BLaER1 (cell line): ENCODE measurements around the gene SLC19A3.
"Not testable (repeated sequence)": the region's sequence is repeated elsewhere in the genome, so short reads cannot be mapped to it uniquely, and the experiment has no call there.

ENCODE experiments used
- H3K27ac ChIP-seq: shearing (Covaris generic); formaldehyde crosslinking; 2 replicates; pipeline ENCODE4 v1.8.1; 2022
- H3K27me3 ChIP-seq: shearing (Covaris generic); formaldehyde crosslinking; 2 replicates; pipeline ENCODE4 v1.8.1; 2022
- H3K36me3 ChIP-seq: shearing (Covaris generic); formaldehyde crosslinking; 2 replicates; pipeline ENCODE4 v1.8.1; 2022
- H3K4me1 ChIP-seq: shearing (Covaris generic); formaldehyde crosslinking; 2 replicates; pipeline ENCODE4 v1.8.1; 2022
- H3K4me2 ChIP-seq: shearing (Covaris generic); formaldehyde crosslinking; 2 replicates; pipeline ENCODE4 v1.8.1; 2022
- H3K4me3 ChIP-seq: shearing (Covaris generic); formaldehyde crosslinking; 2 replicates; pipeline ENCODE4 v1.8.1; 2022
- H3K9ac ChIP-seq: shearing (Covaris generic); formaldehyde crosslinking; 2 replicates; pipeline ENCODE4 v1.8.1; 2022
- H3K9me3 ChIP-seq: shearing (Covaris generic); formaldehyde crosslinking; 2 replicates; pipeline ENCODE4 v1.8.1; 2022
- H4K20me1 ChIP-seq: shearing (Covaris generic); formaldehyde crosslinking; 2 replicates; pipeline ENCODE4 v1.8.1; 2022
- Cebpa-rat ChIP-seq: shearing (Covaris generic); IDR thresholded peaks from 2 replicates; pipeline ENCODE4 v1.8.1; 2022

Gene SLC19A3

GRCh38 chr2:227717687-227718567 is at the start of gene SLC19A3:
SLC19A3 (minus strand) TSS chr2:227718028; CDS start chr2:227702318, 15,710 bp downstream.
- Histone ChIP-seq H3K4me3 (no peak within 1 kb of the TSS), H4K20me1 (no peaks in the 10 kb centered on the region), H3K27ac (no peak within 1 kb of the TSS), H3K9me3 (peaks cover 13% of the 10 kb centered on the region; the same call in 1 of the 2 replicates), H3K4me1 (no peaks in the 10 kb centered on the region), H3K9ac (no peak within 1 kb of the TSS), H3K4me2 (no peak within 1 kb of the TSS), H3K36me3 (no peaks in the 10 kb centered on the region), H3K27me3 (no peaks in the 10 kb centered on the region)
- no peak for TF ChIP-seq Cebpa-rat

GRCh38 chr2:227766373-227766883 is 48.6 kb upstream of the SLC19A3 start:
- H3K9ac ChIP-seq, result no peak overlapping the region
- no peaks in the 10 kb centered on the region for H3K27me3 ChIP-seq
- H4K20me1 ChIP-seq, result no peaks in the 10 kb centered on the region
- H3K4me3 ChIP-seq, result no peak overlapping the region
- H3K36me3 ChIP-seq, result no peaks in the 10 kb centered on the region
- H3K4me2 ChIP-seq, result no peak overlapping the region
- no peaks in the 10 kb centered on the region for H3K4me1 ChIP-seq
- no peaks in the 10 kb centered on the region for H3K9me3 ChIP-seq
- no peak for TF ChIP-seq Cebpa-rat
- no peak overlapping the region for H3K27ac ChIP-seq

GRCh38 chr2:227765788-227766372 is 48.1 kb upstream of the SLC19A3 start:
- Histone ChIP-seq H3K27ac (no peak overlapping the region), H3K4me2 (no peak overlapping the region), H3K9ac (no peak overlapping the region)

GRCh38 chr2:227761740-227762476 is 44.1 kb upstream of the SLC19A3 start:
- Histone ChIP-seq H3K9ac (no peak overlapping the region), H3K4me2 (no peak overlapping the region), H3K27ac (no peak overlapping the region), H3K36me3 (no peaks in the 10 kb centered on the region), H3K4me1 (no peaks in the 10 kb centered on the region), H3K27me3 (no peaks in the 10 kb centered on the region), H4K20me1 (no peaks in the 10 kb centered on the region), H3K9me3 (no peaks in the 10 kb centered on the region), H3K4me3 (no peak overlapping the region)
- TF ChIP-seq Cebpa-rat, result no peak

More at GRCh38 chr2:227765788-227766372, 48.1 kb upstream of the SLC19A3 start:
- no peaks in the 10 kb centered on the region for H3K4me1 ChIP-seq
- TF ChIP-seq Cebpa-rat, result no peak
- no peaks in the 10 kb centered on the region for H3K36me3 ChIP-seq
- no peaks in the 10 kb centered on the region for H4K20me1 ChIP-seq
- H3K9me3 ChIP-seq, result no peaks in the 10 kb centered on the region
- H3K4me3 ChIP-seq, result no peak overlapping the region
- no peaks in the 10 kb centered on the region for H3K27me3 ChIP-seq

GRCh38 chr2:227759411-227760118 is 41.7 kb upstream of the SLC19A3 start:
- Histone ChIP-seq H3K36me3 (no peaks in the 10 kb centered on the region), H3K4me2 (no peak overlapping the region), H3K9me3 (no peaks in the 10 kb centered on the region), H4K20me1 (no peaks in the 10 kb centered on the region), H3K9ac (no peak overlapping the region), H3K4me3 (no peak overlapping the region), H3K27ac (no peak overlapping the region), H3K4me1 (no peaks in the 10 kb centered on the region), H3K27me3 (no peaks in the 10 kb centered on the region)
- TF ChIP-seq Cebpa-rat, result no peak

- H3K36me3 ChIP-seq, H3K9ac ChIP-seq, H3K9me3 ChIP-seq, H3K4me3 ChIP-seq, H3K27ac ChIP-seq, H3K4me1 ChIP-seq, H3K4me2 ChIP-seq, H3K27me3 ChIP-seq, H4K20me1 ChIP-seq: not testable (repeated sequence)
These were observed 38.4 kb upstream of the SLC19A3 start for GRCh38 chr2:227756261-227756660.

GRCh38 chr2:227748079-227748478 is 30.3 kb upstream of the SLC19A3 start:
- H3K4me3 ChIP-seq, result no peak overlapping the region
- no peaks in the 10 kb centered on the region for H4K20me1 ChIP-seq
- no peaks in the 10 kb centered on the region for H3K4me1 ChIP-seq
- no peak overlapping the region for H3K4me2 ChIP-seq
- no peaks in the 10 kb centered on the region for H3K27me3 ChIP-seq
- no peak overlapping the region for H3K9ac ChIP-seq
- no peak for TF ChIP-seq Cebpa-rat
- no peak overlapping the region for H3K27ac ChIP-seq
- no peaks in the 10 kb centered on the region for H3K9me3 ChIP-seq
- no peaks in the 10 kb centered on the region for H3K36me3 ChIP-seq

GRCh38 chr2:227745594-227745993 is 27.8 kb upstream of the SLC19A3 start, which contains the start of gene SCYGR8:
SCYGR8 (plus strand) TSS chr2:227745894; CDS start chr2:227745894, 0 bp downstream.
- H3K36me3 ChIP-seq, result no peaks in the 10 kb centered on the region
- H3K27ac ChIP-seq, result no peak within 1 kb of the TSS
- no peaks in the 10 kb centered on the region for H3K27me3 ChIP-seq
- no peaks in the 10 kb centered on the region for H3K4me1 ChIP-seq
- no peak within 1 kb of the TSS for H3K9ac ChIP-seq
- no peak for TF ChIP-seq Cebpa-rat
- H3K9me3 ChIP-seq, result no peaks in the 10 kb centered on the region
- H4K20me1 ChIP-seq, result no peaks in the 10 kb centered on the region
- no peak within 1 kb of the TSS for H3K4me3 ChIP-seq
- no peak within 1 kb of the TSS for H3K4me2 ChIP-seq

GRCh38 chr2:227740705-227741104 is 22.9 kb upstream of the SLC19A3 start:
- not testable (repeated sequence) for H4K20me1 ChIP-seq, H3K4me2 ChIP-seq, H3K27ac ChIP-seq, H3K9ac ChIP-seq, H3K4me3 ChIP-seq, H3K36me3 ChIP-seq, H3K4me1 ChIP-seq, H3K9me3 ChIP-seq, H3K27me3 ChIP-seq
